HG03442 (cell line): ENCODE results near the gene FAM117B.

Experiments
- ATAC-seq: cut with Tn5 transposase; IDR thresholded peaks from one replicate; pipeline ENCODE4 v1.9.1; 2021; ENCODE audit warnings: mild to moderate bottlenecking, moderate library complexity; ENCODE audit not compliant: unreplicated experiment

Gene FAM117B

DNA sequence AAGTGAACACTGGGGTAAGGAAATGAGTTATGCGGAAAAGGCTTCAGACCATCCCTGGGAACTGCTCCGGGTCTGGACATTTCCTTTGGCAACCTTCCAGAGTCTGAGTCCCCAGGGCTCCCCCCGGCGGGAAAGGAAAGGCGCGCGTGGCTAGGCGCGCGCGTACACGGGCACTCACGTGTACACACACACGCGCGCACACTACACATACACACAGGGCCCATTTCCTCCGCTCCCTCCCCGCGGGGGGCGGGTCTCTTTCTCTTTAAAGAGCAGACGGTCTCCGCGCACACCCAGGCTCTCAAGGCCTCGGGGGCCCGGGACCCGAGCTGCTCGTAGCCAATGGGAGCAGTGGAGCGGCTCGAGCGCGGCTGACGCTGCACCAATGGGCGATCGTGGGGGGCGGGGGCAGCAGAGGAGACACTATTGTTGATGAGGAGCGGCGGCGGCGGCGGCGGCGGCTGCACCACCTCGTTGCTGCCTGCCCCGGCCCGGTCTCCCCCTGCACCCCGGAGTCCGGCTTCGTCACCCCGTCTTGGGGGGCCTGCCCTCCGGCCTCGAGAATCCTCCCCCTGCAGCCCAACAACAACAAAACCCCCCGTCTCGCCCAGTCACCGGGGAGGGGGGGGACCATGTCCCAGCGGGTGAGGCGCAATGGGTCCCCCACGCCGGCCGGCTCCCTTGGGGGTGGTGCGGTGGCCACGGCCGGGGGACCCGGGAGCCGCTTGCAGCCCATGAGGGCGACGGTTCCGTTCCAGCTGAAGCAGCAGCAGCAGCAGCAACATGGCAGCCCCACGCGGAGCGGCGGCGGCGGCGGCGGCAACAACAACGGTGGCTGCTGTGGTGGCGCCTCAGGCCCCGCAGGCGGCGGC is at the start of gene FAM117B:
TSS of gene FAM117B (plus strand) at position 414 of the 872 bp plus-strand sequence. CDS start at position 633, 219 bp downstream.
- ATAC-seq: peak; percentile 91

DNA sequence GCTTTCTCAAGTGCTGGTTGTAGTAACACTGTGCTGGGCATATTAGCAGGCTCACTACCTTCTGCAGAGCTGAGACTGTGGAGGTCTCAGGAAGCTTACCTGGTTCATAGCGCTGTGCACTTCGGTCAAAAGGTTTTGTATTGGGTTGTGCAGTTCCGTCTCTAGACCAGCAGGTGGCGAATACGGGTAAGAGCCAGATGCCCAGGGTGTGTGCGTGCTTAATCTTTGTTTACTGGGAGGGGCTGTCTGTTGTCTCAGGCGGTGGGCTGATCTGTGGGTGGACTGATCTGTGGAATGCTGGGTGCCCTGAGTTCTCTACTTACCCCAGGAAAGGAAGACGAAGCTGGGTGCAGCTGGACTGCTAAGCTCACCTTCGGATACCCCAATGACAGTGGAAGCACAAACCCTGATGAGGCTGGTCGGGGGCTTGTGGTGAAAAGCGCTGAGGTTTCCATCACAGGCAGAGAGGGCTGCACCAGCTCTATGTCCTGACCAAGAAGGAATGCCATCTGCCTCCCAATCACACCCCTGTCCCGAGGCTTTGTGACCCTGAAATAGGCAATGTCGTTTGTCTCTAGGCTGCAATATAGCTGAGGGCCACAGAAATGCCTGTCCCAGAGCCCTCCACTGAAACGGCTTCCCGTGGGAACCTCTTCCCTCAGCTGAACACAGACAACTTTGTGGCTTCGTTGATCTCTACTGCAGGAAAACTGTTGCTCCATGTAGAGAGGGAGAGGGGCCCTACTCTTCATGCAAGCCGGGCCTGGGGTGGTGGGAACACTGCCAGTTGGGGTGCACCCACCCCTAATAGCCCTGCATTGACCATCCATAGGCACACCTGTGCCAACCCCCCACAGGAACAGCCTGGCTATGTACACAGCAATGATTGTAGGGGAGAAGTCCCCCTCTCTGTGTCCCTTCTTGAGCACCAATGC is 45.9 kb upstream of the FAM117B start:
- ATAC-seq: peak; percentile 81

DNA sequence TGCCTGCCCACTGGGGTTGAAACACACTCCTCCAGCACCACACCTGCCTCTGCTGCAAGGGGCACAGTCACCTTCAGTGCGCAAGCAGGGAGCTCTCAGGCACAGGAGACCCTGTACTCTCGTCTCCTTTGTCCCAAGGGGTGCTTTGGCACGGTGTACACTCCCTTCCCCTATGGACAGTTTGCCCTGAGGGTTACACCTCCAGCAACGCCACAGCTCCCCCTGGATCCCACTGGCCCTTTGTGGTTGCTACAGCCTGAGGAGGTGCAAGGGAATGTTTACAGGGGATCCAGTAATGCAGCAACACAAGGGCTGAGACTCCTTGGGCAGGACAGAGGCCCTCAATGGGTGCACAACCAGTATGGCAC is 45.2 kb upstream of the FAM117B start:
- no peak for ATAC-seq

DNA sequence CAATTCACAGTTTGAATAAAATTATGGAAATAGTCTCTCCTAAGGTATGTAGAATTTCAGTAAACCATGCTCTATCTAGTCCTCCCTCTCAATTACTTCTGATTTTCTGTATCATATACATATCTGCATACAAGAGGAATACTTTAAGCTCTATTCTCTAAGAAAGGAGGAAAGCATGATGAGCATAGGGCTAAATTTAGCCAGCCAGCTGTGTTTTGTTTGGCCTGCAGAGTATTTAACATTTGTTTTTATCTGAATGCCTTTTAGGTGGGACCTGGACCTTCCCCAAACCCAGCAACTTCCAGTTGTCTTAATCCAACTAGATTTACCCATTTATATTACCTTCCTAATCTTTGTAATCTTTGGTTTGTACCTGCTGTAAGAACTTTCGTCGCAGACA is 42.2 kb upstream of the FAM117B start:
- ATAC-seq: no peak

DNA sequence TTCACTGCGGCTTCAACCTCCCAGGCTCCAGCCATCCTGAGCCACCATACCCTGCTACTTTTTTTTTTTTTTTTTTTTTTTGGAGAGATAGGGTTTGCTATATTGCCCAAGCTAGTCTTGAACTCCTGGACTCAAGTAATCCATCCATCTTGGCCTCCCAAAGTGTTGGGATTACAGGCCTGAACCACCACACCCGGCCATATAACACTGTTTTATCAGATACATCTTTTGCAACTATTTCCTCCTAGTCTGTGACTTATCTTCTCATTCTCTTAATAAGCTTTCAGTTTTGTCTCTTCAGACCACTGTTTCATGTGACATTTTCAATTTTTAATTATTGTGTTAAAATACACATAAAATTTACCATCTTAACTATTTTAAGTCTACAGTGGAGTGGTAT is 35.7 kb upstream of the FAM117B start:
- no peak for ATAC-seq

DNA sequence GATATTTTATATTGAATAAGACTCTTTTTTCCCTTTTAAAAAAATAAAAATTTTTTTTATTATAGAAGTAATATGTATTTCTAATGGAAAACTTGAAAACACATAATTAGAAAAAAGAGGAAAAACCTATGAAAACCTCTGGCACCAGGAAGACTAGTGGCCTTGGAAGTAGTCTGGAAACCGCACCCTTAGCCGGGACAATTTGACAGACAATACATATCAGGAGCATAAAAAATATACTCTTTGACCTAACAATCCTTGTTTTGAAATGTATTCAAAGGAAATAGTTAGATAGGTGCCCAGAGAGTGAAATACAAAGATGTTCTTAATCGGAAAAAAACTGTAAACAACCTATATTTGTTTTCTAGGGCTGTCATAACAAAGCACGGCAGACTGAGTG is 34.9 kb upstream of the FAM117B start:
- no peak for ATAC-seq

DNA sequence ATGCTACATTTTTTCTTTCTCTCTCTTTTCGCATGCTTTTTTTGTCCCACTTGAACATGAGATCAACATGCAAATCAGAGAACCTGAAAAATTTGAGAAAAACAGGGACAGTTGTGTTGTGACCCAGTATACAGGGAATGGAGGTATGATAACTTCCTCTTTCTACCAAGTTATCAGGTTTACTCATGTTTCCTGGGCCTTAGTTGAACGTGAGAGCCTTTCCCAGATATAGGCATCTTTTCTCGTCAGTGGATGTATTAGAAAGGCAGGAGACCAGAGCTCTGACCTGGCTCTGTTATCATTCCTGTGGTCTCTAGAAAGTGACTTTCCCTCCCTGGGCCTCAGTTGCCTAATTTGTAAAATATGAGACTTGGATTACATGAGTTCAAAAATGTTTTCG is 30.1 kb upstream of the FAM117B start:
- no peak for ATAC-seq

DNA sequence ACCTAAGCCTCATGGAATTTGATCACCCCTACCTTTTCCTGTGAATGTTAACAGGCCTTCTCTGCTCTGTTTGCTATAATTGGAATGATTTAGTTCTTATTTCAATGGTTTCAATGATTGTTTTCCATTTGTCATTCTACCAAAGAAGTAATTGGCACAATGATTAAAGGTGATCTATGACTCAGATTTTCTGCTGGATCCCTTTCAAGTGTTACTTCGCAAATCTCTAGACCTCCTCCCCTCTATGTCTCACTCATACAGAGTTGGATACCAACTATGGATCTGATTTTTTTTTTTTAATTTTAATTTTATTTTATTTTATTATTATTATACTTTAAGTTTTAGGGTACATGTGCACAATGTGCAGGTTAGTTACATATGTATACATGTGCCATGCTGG is 29.6 kb upstream of the FAM117B start:
- ATAC-seq: no peak

DNA sequence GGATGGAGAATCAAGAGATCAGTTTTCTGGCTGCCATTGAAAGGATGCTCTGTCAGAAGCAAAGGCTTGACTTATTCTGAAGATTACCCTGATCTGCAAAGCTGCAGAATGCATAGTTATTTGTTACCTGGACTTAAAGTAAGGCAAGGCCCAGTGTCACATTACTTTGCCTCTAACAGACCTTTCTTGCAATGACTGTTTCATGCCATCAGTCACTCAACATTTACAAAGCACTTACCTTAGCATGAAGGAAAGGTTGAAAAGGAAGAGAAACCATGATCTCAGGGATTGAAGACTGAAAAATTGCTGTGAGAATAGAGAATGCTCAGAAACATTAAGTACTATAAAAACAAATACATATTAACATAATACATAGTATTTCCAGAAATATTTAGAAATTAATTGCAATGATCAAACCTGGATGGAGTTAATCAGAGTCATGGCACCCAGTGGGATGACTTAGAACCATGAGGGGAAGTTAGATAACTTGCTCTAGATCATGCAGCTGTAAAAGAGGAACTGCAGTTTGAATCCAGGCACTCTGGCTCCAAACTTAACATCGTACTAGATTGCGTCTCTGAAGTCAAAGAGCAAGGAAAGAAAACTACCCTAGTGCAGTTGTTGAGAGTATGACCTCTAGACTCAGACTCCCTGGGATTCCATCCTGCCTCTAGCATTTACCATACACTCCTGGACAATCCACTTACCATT is 26.5 kb upstream of the FAM117B start:
- no peak for ATAC-seq

DNA sequence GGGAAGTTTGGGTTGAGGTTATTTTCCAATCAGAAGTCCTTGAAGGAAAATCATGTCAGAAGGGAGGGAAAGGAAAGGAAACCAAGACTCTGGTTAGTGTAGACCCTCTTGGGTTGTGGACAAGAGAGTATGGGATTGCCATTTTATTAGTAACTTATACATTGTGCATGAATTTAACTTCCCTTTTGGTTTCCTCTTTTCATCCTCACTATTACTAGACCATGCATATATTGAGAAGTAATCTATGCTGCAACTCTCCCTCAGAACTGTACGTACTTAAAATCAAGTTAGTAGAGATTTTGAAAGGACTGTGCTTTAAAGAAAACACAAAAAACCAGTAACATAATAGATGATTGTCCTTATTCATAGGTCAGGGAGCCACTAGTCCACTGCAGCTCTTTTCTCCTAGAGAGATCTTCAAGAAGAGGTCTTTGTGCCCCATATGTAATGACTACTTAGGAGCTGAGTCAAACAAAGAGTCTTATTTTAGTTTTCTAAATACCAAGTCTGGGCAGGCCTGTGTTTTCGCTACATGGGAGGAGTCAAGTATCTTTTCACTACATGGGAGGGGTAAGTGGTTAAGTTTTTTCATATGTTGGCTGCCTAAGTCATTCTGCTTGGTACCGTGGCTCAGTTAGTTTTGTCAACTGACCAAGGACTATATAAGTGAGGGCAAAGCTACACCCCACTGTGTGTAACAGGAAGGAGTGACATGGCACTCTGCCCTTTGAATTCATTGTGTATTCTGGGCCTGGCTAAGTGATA is 25.2 kb upstream of the FAM117B start:
- peak; percentile 94 for ATAC-seq

DNA sequence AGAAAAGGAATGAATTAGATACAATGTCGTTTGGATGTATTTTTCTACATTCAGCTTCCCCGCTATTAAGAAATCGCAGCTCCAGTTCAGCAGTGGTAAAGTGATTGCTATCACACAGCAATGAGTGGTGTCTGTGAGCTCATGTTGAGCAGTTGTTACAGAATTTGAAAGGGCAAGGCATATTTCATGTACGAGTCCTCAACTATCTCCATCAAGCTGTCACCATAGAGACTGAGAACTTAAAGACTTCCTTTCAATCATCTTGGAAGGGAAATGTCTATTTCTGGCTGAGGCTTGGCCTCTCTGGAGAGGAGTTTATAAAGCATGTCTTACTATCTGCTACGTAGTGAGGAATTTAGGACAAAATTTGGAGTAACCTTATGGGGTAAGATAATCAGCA is 24.4 kb upstream of the FAM117B start:
- no peak for ATAC-seq

DNA sequence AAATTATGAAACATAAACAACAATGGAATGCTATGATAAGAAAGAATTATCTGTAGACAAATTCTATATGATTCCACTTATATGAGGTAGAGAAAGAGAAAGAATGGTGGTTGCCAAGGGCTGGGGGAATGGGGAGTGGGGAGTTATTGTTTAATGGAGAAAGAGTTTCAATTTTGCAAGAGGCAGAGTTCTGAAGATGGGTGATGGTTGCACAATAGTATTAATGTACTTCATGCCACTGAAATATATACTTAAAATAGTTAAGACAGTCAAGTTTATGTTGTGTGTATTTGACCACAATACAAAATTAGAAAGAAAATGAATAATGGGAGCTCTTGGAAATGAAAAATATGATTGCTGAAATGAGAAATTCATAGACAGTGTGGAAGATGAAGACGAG is 22.6 kb upstream of the FAM117B start:
- no peak for ATAC-seq

DNA sequence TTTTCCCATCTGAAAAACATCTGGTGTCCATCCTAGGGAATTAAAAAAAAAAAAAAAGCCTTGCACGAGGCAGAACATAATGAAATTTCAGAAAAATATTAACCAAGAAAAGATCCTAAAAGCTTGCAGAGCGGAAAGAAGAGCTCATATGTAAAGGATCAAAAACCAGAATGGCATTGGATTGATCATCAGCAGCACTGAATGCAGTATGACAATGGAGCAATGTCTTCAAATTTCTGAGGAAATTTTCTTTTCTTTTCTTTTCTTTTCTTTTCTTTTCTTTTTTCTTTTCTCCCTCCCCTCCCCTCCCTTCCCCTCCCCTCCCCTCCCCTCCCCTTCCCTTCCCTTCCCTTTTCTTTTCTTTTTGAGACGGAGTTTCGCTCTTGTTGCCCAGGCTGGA is 21.3 kb upstream of the FAM117B start:
- ATAC-seq: no peak

DNA sequence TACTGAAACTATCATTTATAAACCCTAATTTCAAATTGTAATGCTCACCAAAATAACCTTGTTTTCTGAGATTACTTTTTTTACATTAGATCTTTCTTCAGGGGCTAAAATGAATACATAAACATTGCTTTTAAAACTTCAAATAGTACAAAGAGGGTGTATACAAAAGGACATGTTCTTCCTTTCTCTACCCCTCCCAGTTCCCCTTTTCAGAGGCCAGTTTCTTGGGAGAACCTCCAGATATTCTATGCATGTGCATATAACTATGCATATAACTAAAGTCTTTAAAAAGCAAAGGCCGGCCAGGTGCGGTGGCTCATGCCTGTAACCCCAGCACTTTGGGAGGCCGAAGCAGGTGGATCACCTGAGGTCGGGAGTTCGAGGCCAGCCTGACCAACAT is 10.6 kb upstream of the FAM117B start:
- no peak for ATAC-seq

DNA sequence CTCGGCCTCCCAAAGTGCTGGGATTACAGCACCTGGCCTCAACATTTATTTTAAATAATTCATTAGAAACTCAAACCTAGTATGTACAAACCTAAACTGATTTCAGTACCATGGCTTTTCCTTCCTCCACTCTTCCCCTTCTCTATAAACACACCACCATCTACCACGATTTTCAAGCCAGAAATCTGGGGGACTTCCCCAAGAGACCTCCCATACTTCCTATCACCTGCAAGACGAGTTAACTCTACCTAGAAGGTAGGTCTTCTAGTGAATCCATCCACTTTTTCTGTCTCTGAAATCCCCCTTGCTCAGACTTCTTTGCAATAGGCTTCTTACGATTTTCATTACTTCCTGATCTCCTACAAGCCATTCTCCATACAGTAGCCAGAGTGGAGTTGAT is 7.7 kb upstream of the FAM117B start:
- no peak for ATAC-seq

DNA sequence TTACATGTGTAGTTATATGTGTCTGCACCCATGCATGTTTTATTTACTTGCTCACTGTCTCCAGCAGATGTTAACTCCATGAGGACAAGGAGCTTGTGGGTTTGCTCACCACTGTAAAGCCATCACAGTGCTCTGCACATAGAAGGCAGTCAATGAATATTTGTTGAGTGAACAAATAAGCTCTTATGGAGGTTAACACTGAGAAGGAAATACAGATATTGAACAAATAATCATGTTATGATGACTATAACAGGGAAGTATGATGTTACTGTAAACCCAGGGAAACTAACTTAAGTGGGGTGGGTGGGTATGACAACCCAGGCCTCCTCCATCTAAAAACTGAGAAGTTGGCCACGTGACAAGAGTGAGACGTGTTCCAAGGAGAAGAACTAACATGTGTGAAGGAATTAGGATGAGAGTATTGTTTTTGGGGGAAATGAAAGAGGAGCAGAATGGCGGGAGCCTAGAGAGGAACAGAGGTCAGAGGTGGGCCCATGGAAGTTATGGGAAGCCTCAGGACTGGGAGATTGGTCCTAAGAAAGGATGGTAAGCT is 6.0 kb upstream of the FAM117B start:
- ATAC-seq: no peak

DNA sequence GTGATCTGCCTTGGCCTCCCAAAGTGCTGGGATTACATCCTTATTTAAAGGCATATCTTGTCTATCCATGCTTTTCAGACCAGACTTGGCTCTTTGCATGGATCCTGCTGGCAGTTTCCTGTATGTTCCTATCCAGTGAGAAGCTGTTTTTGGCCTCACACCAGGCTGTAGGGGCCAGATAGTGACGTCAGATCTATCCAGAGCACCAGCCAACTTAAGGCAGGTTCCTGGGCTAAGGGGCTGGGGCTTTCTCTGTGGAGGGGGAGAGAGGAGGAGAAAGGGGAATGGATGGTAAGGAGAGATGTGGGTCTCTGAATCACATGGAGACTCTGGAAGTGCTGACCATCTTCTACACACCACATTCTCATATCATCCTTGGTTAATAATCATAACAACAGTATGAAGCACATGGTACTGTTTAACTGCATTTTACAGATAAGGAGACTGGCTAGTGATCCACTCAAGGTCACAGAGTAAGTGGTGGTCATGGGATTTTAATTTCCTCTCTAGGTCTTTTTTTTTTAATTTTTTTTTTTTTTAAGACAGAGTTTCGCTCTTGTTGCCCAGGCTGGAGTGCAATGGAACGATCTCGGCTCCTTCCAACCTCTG is 2.0 kb upstream of the FAM117B start:
- no peak for ATAC-seq

DNA sequence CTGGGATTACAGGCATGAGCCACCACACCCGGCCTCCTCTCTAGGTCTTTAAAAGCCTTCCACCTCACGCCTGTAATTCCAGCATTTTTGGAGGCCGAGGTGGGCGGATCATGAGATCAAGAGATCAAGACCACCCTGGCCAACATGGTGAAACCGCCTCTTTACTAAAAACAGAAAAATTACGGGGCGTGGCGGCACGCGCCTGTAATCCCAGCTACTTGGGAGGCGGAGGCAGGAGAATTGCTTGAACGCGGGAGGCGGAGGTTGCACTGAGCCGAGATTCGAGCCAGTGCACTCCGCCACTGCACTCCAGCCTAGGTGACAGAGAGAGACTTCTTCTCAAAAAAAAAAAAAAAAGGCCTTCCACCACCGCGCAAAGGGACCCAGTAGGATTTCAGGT is 1.3 kb upstream of the FAM117B start:
- ATAC-seq: no peak

DNA sequence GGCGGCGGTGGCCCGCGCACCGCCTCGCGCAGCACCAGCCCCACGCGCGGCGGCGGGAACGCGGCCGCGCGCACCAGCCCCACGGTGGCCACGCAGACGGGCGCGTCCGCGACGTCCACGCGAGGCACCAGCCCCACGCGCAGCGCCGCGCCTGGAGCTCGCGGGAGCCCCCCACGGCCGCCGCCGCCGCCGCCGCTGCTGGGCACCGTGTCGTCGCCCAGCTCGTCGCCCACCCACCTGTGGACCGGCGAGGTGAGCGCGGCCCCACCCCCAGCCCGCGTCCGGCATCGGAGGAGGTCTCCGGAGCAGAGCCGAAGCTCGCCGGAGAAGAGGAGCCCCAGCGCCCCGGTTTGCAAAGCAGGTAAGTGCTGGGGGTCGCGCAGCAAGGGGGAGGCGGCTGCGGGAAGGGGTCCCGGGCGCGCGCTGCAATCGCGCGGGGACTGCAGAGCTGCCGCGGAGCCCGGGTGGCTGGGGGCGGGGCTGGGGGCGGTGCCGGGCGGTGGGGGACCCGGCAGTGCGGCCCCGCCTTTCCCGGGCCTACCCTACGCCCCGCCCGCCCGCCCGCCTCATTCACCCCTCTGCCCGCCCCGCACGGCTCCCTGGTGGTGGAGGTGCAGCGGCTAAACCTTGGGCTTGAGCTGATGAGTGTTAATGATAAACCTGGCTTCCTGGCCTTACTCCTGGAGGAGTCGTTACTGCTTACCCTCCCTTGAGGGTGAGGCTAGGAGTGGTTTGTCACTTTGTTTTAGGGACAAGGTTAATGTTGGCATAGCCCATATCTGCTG is 851 bp downstream of the FAM117B start:
- ATAC-seq: peak; percentile 46
